HT-29 (cell line): ENCODE data around the gene ARHGEF38. TPM values are rescaled to one million over a fixed set of nuclear protein-coding genes. Genes with fewer than 3 reads are reported as not detected.
A peak's percentile ranks its signal among the peaks of the same experiment; 100 is the strongest.

Experiments used
- DNase-seq: peaks from one replicate; pipeline ENCODE4 v3.0.0-alpha.2; 2015; ENCODE audit warnings: low spot score
- total RNA-seq: library from RNA; depleted of rRNA; stranded (reverse); fragments of >200 nt; shearing (Covaris generic); gene quantifications from 2 replicates; pipeline ENCODE4 v1.2.3, GENCODE V29; 2014

ARHGEF38 gene
- total RNA-seq, 1 experiment from 2014 or later, result 3.6 TPM

DNA sequence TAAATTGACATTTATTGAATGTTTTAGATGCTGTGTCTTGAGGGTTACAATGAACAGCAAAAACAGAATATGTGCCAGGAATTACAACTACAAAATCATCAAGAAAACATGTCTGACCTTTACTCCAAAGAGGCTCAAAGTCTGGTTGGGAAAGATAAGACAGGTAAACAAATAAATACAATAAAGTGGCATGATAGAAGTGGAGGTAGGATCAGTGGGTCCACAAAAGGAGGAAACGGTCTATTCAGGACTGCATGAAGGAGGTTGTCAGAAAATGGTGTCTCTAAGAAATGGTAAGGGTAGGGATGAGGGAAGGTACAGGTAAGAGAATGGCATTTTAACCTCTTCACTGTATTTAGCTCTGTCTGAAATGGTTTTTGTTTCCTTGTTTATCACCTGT, 3.8 kb downstream of the ARHGEF38 start:
- DNase-seq, result peak; percentile 41

DNA sequence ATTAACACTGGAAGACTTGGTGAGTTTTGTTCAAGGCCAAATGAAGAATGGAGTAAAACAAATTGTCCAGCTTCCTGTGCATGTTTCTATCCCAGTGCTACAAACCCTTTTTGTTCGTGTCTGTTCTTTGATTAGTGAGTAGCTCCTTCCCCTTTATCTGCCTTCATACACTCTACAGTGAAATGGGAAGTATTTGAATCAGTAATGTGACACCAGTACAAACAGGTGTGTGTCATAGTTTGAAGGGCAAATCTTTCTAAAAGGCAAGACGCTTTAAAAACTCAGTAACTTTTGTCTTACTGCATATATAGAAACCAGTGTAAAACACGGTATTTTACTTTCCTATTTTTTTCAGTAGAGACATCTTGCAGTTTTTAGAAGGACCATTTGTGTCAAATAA, 5.9 kb downstream of the ARHGEF38 start:
- DNase-seq, result no peak

DNA sequence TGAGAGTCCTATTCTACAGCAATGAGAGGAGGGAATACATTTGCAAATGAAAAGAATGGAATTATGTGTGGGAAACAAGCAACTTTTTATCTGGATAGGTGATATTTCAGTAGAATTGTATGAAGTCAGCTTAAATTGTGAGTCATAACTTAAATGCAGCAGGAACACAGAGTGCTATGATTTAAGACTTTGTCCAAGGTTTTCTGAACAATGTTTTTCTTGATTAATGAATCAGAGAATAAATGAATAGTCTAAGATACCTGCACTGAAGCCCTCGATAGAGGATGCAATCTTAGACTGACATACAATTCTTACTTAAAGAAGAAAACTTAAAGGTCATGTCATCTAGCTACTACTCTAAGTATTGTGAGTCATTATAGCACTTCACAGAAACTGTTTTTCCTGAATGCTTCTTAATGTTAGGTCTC, 8.0 kb downstream of the ARHGEF38 start:
- no peak for DNase-seq

DNA sequence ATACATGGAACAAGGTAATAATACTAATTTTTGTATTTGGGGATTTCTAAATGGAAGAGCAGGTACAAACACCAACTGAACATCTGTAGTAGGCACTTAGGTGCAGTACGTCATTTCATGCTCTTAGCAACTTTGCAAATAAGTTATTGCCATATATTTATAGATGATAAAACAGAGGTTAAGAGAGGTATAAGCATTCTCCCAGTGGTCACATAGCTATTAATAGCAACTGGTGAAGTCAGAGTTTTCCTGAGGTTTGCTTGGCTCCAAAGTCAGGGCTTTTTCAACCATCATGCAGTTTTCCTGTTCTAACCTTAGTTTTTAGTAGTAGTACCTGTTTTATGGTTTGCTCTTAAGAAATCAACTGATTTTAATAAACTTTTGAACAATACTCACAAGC, 10.9 kb downstream of the ARHGEF38 start:
- DNase-seq, result no peak

DNA sequence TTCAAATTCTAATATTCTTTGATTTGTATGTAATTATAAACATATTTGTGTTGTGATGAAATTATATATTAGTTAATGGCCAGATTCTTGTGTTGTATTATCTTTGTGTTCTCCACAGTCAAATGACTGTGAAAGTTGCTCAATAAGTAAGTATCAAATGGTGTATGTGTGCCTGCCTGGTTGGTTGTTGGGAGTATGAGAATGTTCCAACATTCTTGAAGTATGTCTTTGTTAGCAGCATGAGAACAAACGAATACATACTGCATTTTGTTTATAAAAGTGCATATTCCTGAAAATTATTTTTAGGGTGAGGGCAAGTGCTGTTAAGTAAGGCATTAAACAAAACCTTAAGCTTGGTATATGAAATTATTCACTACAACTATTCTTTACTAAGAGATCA, 16.2 kb downstream of the ARHGEF38 start:
- no peak for DNase-seq

DNA sequence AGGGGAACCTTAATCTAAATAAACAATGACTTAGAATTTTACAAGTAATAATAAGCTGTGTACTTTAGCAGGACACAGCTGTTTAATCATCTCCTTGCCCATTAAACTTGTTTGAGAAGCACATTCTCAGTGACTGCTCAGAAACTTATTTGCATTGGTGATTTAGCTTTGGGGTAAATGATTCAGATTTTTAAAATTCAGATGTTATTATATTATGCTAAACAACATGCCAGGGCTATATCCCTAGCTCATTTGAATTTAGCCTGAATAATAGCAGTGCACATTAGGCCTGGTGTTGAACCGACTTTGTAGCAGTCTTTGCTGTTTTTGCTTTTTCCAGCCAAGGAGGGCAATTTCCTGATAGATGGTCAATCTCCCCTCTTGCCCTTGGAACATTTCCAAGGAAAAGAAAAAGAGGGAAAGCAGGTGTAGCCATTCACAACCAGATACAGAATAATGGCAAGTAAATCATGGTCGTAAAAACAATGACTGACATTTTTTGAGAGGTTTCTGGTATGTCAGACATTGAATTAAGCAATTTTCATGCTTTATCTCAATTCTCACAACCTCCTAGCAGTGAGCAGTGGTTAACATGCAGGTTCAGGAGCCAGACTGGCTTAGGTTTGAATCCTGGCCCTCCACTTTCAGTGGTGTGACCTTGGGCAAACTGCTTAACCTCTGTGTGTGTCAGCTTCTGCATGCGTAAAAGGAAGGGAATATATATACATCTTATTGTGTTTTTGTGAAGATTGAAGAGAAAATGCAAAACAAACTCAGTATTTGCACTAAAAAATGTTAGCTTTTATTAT, 16.8 kb downstream of the ARHGEF38 start:
- no peak for DNase-seq

- DNase-seq, result no peak
Observed at GRCh38 chr4:105569866-105570236, 17.4 kb downstream of the ARHGEF38 start.

- no peak for DNase-seq
Observed at GRCh38 chr4:105572296-105572695, 19.9 kb downstream of the ARHGEF38 start.

GRCh38 chr4:105586638-105587328, 34.4 kb downstream of the ARHGEF38 start:
- DNase-seq, result no peak

GRCh38 chr4:105587841-105588240, 35.4 kb downstream of the ARHGEF38 start:
- no peak for DNase-seq

GRCh38 chr4:105588252-105588651, 35.8 kb downstream of the ARHGEF38 start:
- no peak for DNase-seq

DNA sequence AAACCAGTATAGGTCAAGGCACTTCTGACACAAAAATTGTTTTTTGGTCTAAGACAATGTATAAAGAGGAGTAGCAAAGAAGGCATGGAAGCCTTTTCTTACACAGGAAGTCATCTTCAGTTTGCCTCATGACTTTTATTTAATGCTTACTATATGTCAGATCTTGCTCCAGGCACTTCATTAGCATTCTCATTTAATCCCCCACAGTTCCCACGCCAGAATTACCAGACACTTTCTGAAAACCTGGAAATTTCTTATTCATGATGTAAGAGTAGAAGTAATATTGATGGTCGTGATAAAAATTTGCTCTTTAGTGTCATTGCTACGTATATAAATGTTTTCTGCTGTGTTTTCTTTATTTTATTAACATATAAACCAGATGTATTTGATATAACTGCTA, 39.2 kb downstream of the ARHGEF38 start:
- no peak for DNase-seq

DNA sequence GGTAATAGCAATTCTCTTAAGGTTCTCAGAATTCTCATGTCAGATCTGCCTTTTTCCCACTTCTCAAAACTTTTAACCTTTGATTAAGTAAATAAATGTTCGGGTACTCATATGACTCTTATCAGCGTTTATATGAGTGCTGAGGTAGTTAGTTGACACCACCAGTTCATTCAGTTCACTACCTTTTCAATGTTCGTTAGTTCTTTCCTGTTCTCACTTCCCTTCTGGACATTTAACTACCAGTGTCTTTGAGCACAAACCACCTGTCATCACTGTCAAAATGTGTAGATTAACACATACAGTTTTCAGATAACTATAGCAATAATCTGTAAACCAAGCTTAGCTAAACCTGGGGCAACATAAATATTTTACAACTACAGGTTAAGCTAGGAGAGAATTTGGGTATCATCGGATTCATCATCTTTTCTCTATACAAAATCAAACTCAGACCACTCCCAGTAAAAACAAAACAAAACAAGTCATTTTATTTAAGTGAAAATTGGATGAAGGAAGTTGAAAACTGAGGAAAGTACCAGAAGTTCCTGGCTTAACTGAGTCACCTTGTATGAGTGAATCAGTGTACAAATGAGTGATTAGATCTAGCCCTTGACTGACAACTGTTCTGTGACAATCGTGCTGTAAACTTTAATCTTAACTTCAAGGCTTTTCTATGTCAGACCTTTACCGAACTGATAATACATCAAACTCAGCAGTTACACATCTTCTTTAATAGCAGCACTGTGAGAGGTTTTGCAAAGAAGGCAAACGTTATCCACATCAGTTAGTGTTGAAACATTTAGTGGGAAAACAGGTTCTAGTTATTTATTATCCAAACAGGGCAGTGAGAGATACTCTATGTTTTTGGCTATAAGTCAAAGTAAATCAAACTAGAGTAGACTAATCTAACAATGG, 41.9 kb downstream of the ARHGEF38 start:
- peak; percentile 87 for DNase-seq

DNA sequence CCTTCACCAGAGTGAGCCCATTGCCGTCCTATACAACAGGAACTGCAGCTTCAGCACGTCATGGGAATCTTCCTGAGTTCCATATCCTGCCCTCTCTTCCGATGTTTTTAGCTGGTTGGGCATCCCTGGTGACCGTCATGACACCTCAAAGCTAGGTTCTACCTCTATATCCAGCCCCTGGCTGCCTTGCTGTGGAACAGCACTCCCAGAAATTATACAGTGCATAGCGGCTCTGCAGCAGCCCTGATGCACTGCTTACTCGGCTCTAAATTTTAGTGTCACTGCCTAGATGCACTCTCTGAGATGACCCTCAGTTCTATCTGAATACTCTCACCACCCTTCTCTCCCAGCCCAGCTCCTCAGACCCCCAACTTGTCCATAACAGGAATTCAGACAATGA, 44.3 kb downstream of the ARHGEF38 start:
- no peak for DNase-seq

- DNase-seq, result no peak
Observed at GRCh38 chr4:105598052-105598451, 45.6 kb downstream of the ARHGEF38 start.

DNA sequence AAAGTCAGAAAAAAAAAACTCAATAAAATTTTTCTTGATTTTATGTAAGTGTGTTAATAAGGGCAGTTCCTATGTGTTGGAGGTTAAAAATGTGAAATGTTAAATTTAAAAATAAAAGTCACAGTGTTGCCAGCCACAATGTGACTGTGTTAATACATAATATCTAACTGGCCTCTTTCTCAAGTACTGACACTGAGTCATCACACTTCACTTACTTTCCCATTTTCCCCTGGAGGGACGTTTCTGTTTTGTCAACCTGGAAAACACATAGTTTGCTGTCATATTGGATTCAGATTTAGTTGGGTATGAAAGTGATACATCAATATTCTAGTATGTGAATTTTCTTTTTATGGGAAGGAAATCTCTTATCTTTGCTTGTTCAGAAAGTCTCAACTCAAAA, 46.4 kb downstream of the ARHGEF38 start:
- no peak for DNase-seq

- no peak for DNase-seq
Observed at GRCh38 chr4:105599482-105599881, 47.1 kb downstream of the ARHGEF38 start.

- DNase-seq, result no peak
Observed at GRCh38 chr4:105599932-105600655, 47.7 kb downstream of the ARHGEF38 start.

DNA sequence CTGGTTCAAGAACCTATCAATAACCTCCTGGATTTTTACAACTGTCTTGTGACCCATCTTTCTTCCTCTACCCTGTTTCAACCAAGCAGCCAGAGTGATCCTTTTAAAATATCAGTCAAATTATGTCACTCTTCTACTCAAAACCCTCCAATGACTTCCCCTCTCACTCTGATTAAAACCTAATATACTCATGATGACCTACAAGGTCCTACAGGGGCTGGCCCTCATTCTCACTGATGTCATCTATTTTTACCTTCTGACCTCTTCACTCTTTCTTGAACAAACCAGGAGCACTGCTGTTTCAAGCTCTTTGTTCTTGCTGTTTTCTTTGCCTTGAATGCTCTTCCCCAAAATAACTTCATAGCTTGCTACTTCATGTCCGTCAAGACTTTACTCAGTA, 48.5 kb downstream of the ARHGEF38 start:
- DNase-seq, result no peak

- DNase-seq, result no peak
Observed at GRCh38 chr4:105601406-105601805, 49.0 kb downstream of the ARHGEF38 start.

DNA sequence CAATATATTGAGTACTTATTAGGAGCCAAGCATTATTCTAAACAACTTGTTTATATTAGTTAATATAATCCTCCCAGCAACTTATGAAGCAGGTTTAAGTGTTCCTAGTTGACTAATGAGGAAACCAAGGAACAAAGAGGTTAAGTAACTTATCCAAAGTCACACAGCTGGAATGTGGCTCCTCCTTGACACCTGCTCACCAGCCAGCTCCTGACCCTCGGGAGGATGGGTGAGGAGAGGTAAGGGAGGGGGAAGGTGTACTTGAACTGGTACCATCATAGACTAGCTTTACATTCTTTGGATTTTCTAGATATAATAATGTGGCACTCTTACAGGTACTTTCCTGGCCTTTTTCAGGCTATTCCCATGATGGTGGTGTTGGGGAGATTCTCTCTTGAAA, 50.7 kb downstream of the ARHGEF38 start:
- no peak for DNase-seq
